HG03575 (cell line): ENCODE results near the gene ATAD1.
"Not testable (repeated sequence)": the region's sequence is repeated elsewhere in the genome, so short reads cannot be mapped to it uniquely, and the experiment has no call there.

Experiments
- ATAC-seq: cut with Tn5 transposase; IDR thresholded peaks from one replicate; pipeline ENCODE4 v1.9.1; 2021; ENCODE audit not compliant: unreplicated experiment, insufficient number of reproducible peaks, low FRiP score; ENCODE audit errors: extremely low read depth

The ATAD1 gene

DNA sequence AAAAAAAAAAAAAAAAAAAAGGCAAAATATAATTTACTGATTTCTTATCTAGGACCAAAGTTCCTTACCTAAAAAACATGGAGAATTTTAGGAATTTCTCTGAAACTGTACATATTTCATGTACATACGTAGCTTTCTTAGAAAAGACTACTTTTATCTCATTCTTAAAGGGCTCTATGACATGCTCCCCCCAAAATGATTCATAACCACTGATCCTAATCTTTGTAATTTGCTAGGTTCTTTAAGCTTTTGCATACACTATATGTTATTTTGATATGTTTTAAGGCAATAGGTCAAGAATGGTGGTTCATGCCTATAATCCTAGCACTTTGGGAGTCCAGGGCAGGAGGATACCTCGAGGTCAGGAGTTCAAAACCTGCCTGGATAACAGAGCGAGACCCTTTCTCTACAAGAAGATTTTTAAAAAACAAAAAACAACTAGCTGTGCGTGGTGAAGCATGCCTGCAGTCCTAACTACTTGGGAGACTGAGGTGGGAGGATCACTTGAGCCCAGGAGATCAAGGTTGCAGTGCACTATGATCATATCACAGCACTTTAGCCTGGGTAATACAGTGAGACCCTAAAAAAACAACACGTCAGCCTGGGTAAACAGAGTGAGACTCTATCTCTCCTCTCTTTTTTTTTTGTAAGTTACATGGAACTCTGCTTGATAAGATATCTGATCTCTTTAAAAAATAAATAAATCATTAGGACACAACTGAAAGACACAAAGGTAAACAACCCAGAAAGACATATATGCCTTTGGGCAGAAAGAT is 54.8 kb downstream of the ATAD1 start:
- ATAC-seq = no peak

GRCh38 chr10:87761892-87762291 is 56.1 kb downstream of the ATAD1 start:
- no peak for ATAC-seq

DNA sequence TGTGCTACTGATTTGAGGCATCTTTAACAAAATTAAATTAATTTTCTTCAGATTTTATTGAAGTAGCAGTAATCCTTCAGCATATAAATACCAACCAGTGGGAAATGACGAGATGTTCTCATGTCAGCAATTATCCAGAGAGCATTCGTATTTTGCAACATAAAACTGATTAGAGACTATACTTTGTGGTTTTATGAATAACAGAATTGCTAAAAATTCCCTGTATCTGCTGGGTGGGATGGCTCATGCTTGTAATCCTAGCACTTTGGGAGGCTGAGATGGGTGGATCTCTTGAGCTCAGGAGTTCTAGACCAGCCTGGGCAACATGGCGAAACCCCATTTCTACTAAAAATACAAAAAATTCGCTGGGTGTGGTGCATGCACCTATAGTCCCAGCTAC is 56.9 kb downstream of the ATAD1 start:
- ATAC-seq = no peak

GRCh38 chr10:87760195-87760905 is 57.7 kb downstream of the ATAD1 start:
- no peak for ATAC-seq

DNA sequence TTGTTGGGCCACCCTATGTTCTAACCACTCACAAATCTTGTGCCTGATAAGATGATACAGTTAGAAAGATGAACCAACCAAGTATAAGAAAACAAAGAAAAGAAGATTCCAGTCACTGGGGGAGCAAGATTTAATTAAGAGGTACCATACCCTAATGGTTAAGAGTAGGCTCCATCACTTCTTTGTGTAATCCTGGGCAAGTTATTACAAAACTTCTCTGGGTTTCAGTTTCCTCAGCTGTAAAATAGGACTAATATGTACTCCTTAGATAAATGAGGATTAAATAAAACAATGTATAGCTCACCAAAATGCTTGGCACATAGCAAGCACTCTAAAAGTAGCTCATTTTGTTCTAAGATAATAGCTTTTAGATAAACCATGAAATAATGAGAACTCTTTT is 58.5 kb downstream of the ATAD1 start:
- no peak for ATAC-seq

DNA sequence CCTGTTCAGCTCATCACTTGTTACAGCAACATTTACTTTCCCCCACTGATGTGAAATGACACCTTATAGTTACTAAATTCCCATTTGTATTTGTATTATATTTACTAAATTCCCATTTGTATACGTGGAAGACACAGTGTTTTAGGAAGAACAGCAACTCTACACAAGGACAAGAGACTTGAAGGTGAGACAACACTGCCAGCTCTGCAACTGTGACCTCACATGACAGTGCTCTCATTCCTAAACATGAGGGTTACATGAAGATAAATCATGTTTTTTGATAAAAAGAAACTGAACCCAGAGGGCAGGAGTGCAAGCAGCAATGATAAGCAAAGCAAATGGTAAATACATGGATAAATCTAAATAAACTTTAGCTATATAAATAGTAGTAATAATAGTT is 60.3 kb downstream of the ATAD1 start:
- ATAC-seq = no peak

DNA sequence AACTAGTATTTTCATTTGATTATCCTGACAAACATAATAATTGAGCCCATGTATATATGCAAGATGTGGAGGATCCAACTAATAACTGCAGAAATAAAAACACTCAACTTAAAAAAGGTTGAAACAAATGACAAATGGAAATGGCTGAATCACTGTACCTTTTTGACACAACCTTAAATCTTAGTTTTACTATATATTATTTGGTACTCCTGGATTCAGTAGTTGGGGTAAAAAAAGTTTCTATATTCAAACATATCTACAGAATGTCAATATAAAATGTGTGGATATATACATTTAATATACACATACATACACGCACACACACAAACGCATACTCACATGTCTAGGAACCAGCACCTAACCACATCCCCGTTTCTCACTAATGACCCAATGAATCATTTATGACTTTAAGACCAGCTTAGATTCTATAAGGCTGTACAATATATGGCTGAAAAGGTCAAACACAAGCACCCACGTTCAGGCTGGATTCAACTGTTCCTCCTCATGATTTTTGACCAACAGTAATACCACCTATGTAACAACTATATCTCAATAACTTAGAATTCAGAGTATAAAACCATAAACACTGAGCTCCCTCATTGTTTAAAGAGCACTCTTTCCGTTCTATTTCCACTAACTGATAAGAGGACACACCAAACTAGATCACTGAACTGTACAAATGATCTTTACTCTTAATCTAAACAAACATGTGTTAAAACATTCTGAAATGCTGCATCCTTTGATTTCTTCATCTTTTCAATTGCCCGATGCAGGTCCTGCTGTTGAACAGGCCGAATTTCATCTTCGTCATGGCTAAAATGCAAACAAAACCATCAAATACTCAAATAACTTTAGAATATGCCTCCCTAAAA is 63.8 kb downstream of the ATAD1 start:
- no peak for ATAC-seq

DNA sequence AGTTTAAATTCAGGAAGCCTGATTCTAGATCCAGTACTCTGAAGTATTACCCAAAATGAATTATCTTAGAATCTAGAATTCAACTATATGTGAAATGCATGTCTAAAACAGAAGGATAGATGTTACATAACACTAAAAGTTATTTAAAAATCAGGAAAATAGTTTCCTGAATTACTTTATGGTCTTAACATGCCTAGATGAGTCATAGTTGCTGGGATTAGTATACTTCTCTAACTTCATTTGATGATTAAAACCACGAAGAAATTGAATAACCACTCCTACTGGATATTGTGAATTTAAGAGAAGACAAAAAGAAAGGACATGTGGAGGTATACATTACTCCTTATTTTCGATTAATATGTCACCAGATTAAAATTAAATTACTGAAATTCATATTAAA is 65.5 kb downstream of the ATAD1 start:
- no peak for ATAC-seq

DNA sequence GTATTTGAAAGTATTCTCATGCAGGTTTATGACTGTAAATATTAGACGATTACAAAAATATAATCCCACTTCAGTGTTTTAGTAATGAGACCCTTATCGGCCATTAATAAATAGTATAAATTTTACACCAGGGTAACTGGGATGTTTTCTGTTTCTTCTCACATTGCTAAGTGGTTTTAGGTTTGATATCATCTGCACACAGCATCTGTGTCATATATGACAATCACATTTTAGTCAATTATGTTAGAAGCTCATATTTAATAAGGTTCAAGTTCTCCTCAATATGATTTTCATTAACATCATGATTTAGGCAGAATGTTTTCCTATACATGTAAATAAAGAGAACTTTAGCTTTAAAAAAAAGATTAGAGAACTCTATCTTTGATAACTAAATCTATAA is 66.8 kb downstream of the ATAD1 start:
- no peak for ATAC-seq

- no peak for ATAC-seq
These were observed 67.2 kb downstream of the ATAD1 start for GRCh38 chr10:87750817-87751216.

GRCh38 chr10:87750001-87750671 is 67.9 kb downstream of the ATAD1 start:
- ATAC-seq = no peak

- not testable (repeated sequence) for ATAC-seq
These were observed 69.8 kb downstream of the ATAD1 start for GRCh38 chr10:87748244-87748643.

DNA sequence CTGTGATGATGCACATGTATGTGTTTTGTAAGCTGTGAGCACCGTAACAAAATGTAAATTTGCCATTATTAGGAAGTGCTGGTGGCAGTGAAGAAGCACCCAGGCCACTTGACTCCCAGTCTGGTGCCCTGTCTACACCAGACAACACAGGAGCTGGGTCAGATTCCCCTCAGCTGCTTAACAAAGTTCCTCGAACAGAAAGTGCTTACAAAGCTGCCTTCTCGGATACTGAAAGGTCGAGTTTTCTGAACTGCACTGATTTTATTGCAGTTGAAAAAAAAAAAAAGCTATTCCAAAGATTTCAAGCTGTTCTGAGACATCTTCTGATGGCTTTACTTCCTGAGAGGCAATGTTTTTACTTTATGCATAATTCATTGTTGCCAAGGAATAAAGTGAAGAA is 71.1 kb downstream of the ATAD1 start:
- no peak for ATAC-seq

DNA sequence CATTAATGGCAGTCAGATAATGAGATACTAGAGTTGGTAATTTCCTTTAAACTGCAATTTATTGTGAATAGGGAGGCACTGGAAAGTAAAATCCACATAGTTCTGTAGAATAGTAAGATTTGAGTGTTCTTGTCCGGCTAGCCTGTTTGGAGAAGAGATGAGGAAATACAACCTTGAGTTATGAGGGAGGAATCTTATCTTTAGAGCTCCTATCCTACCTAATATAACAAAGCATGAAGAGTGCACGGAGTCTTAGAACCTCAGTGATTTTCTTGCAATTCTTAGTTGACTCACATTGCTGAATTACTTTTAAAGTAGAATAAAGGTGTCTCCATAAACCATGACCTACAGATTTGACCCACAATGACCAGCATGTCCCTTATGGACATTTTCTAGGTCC is 73.4 kb downstream of the ATAD1 start:
- ATAC-seq = no peak

- not testable (repeated sequence) for ATAC-seq
These were observed 74.9 kb downstream of the ATAD1 start for GRCh38 chr10:87742992-87743610.

- no peak for ATAC-seq
These were observed 77.8 kb downstream of the ATAD1 start for GRCh38 chr10:87740254-87740655.

GRCh38 chr10:87739703-87740102 is 78.3 kb downstream of the ATAD1 start:
- no peak for ATAC-seq

GRCh38 chr10:87738253-87738652 is 79.8 kb downstream of the ATAD1 start:
- ATAC-seq = not testable (repeated sequence)
